HCT116 (cell line): ENCODE results near the gene ZMAT3. TPM values are rescaled to one million over a fixed set of nuclear protein-coding genes. Genes with fewer than 3 reads are reported as not detected.
A peak's percentile ranks its signal among the peaks of the same experiment; 100 is the strongest.

Experiments
- ATAC-seq: fragments of 200-7000 bp; cut with Tn5 transposase; 2 replicates; pipeline ENCODE4 v1.9.1; 2020; ENCODE audit warnings: mild to moderate bottlenecking, moderate library complexity
- BruUV-seq: library from RNA; stranded (reverse); fragments of 400-500 nt; replicated peaks from 2 replicates; lab custom pipeline; 2021; lab: Mats Ljungman, UMichigan
- CTCF ChIA-PET: fragments of 300-600 bp; sonication (Branson Sonifier 250); formaldehyde crosslinking; loops from one replicate; lab custom pipeline; 2021; ENCODE audit warnings: antibody characterized with exemption; lab: Charles Lee
- POLR2A ChIA-PET: fragments of 300-600, 350-600 bp; sonication (Branson Sonifier 250); formaldehyde crosslinking; loops from one replicate; lab custom pipeline; 2021; ENCODE audit warnings: antibody characterized with exemption; lab: Charles Lee
- RAD21 ChIA-PET, 2 experiments: fragments of 300-600 bp; sonication (Branson Sonifier 250); formaldehyde crosslinking; loops; one replicate each; lab custom pipeline; 2023; ENCODE audit warnings: low total read pairs in 2 of 2; ENCODE audit not compliant: uncharacterized antibody in 2 of 2, unreplicated experiment in 2 of 2, low non-redundant PET in 1 of 2; lab: Charles Lee
- DNase-seq: peaks from one replicate; pipeline ENCODE4 v3.0.0-alpha.2; 2010; ENCODE audit warnings: low read depth, low spot score
- H2AFZ ChIP-seq: fragments of 200-600 bp; shearing (Covaris generic), sonication (generic); 2 replicates; pipeline ENCODE4 v1.6.1; 2017; ENCODE audit warnings: low read depth, mixed run types, mixed read lengths, antibody characterized with exemption, low read length; ENCODE audit not compliant: poor library complexity, severe bottlenecking
- H3K27ac ChIP-seq: 2 replicates; pipeline ENCODE4 v1.5.1; 2012; ENCODE audit warnings: low read depth, low read length
- H3K27me3 ChIP-seq: fragments of 200-600 bp; sonication (generic); 2 replicates; pipeline ENCODE4 v1.6.1; 2016; ENCODE audit warnings: mixed run types, low read length, mixed read lengths; ENCODE audit not compliant: insufficient read depth
- H3K36me3 ChIP-seq, 2 experiments: fragments of 200-500 bp in 1 of 2; fragments of 200-600 bp in 1 of 2; sonication (Bioruptor generic) in 1 of 2; sonication (generic) in 1 of 2; 2 replicates each; pipeline versions ENCODE4 v1.5.1 to v1.6.1; 2014 to 2016; ENCODE audit warnings: low read length in 2 of 2, inconsistent platforms in 1 of 2, mixed read lengths in 1 of 2, mixed run types in 1 of 2; ENCODE audit not compliant: insufficient read depth in 2 of 2, control insufficient read depth in 1 of 2
- H3K4me1 ChIP-seq, 2 experiments: fragments of 200-600 bp in 1 of 2; sonication (generic) in 1 of 2; 2 replicates each; pipeline versions ENCODE4 v1.5.1 to v1.6.1; 2012 to 2017; ENCODE audit warnings: low read length in 2 of 2, inconsistent platforms in 1 of 2, mild to moderate bottlenecking in 1 of 2, mixed read lengths in 1 of 2, mixed run types in 1 of 2, moderate library complexity in 1 of 2; ENCODE audit not compliant: insufficient read depth in 2 of 2, control insufficient read depth in 1 of 2
- H3K4me2 ChIP-seq: fragments of 200-600 bp; sonication (generic); 2 replicates; pipeline ENCODE4 v1.6.1; 2017; ENCODE audit warnings: mixed run types, low read length, mixed read lengths
- H3K4me3 ChIP-seq, 2 experiments: fragments of 200-600 bp in 1 of 2; sonication (generic) in 1 of 2; replicated peaks in 1 of 2; 2 replicates each; pipeline ENCODE4 v1.5.1; 2011 to 2016; ENCODE audit warnings: low read length in 2 of 2, control low read depth in 1 of 2, low read depth in 1 of 2, mild to moderate bottlenecking in 1 of 2, mixed read lengths in 1 of 2, mixed run types in 1 of 2
- H3K79me2 ChIP-seq: fragments of 200-600 bp; sonication (generic); 2 replicates; pipeline ENCODE4 v1.6.1; 2017; ENCODE audit warnings: mild to moderate bottlenecking, mixed run types, low read length, moderate library complexity, mixed read lengths; ENCODE audit not compliant: insufficient read depth
- H3K9ac ChIP-seq: fragments of 200-600 bp; sonication (generic); 2 replicates; pipeline ENCODE4 v1.6.1; 2016; ENCODE audit warnings: low read length, mixed read lengths
- H3K9me2 ChIP-seq: fragments of 200-600 bp; sonication (generic), shearing (Covaris generic); 2 replicates; pipeline ENCODE4 v1.6.1; 2017; ENCODE audit warnings: mixed run types, mild to moderate bottlenecking, moderate library complexity; ENCODE audit not compliant: insufficient read depth
- H3K9me3 ChIP-seq, 2 experiments: fragments of 200-500 bp in 1 of 2; fragments of 200-600 bp in 1 of 2; sonication (Bioruptor generic) in 1 of 2; sonication (generic) in 1 of 2; 2 replicates each; pipeline ENCODE4 v1.6.1; 2014 to 2017; ENCODE audit warnings: low read length in 2 of 2, mixed read lengths in 2 of 2, inconsistent platforms in 1 of 2, low read depth in 1 of 2, mild to moderate bottlenecking in 1 of 2, mixed run types in 1 of 2, moderate library complexity in 1 of 2; ENCODE audit not compliant: control insufficient read depth in 1 of 2, insufficient read depth in 1 of 2
- H4K20me1 ChIP-seq: fragments of 200-600 bp; sonication (generic), shearing (Covaris generic); 2 replicates; pipeline ENCODE4 v1.6.1; 2017; ENCODE audit warnings: mixed run types, mild to moderate bottlenecking, moderate library complexity; ENCODE audit not compliant: insufficient read depth
- CTCF ChIP-seq, 3 experiments: fragments of 200-600 bp in 1 of 3; sonication (generic) in 1 of 3; IDR thresholded peaks in 2 of 3; conservative IDR thresholded peaks in 1 of 3; 2 replicates each; pipeline ENCODE4 v1.5.1; 2012 to 2017; ENCODE audit warnings: low read depth in 2 of 3, low read length in 2 of 3, antibody characterized with exemption in 1 of 3, borderline replicate concordance in 1 of 3, control low read depth in 1 of 3, mild to moderate bottlenecking in 1 of 3, mixed read lengths in 1 of 3, mixed run types in 1 of 3, moderate library complexity in 1 of 3; ENCODE audit not compliant: insufficient read depth in 1 of 3
- EZH2phosphoT487 ChIP-seq: fragments of 200-600 bp; IDR thresholded peaks from 2 replicates; pipeline ENCODE4 v1.6.1; 2018; ENCODE audit warnings: antibody characterized with exemption, borderline replicate concordance
- SRF ChIP-seq: IDR thresholded peaks from 2 replicates; pipeline ENCODE4 v1.6.1; 2012; ENCODE audit warnings: low read depth
- YY1 ChIP-seq: IDR thresholded peaks from 2 replicates; pipeline ENCODE4 v1.6.1; 2011; ENCODE audit warnings: low read length, low read depth, moderate library complexity, mild to moderate bottlenecking; ENCODE audit not compliant: insufficient replicate concordance; ENCODE audit errors: extremely low read depth
- ZNF274 ChIP-seq: fragments of 200-500 bp; sonication (Bioruptor generic); IDR thresholded peaks from 2 replicates; pipeline ENCODE4 v1.6.1; 2014; ENCODE audit warnings: mild to moderate bottlenecking, low read depth, low read length, inconsistent platforms
- intact Hi-C: fragments of 100-400 bp; cut with micrococcal nuclease; formaldehyde crosslinking; loops from 2 replicates; pipeline ENCODE4 v1.10.0; 2022
- total RNA-seq: library from RNA; stranded (reverse); gene quantifications from one replicate; pipeline ENCODE4 v1.2.1, GENCODE V29; 2021; ENCODE audit not compliant: unreplicated experiment
- TF ChIP-seq, protein P1 (sequence below): IDR thresholded peaks from 2 replicates; pipeline ENCODE4 v1.6.1; 2012

The ZMAT3 gene
- total RNA-seq, 1 experiment from 2014 or later: 12.1 TPM

GRCh38 chr3:179098388-179099077 is 26.9 kb upstream of the ZMAT3 start:
- Histone ChIP-seq H3K9ac (no peak overlapping the region), H3K9me3 (no peaks in the 10 kb centered on the region), H3K4me3 (no peak overlapping the region), H3K79me2 (no peaks in the 10 kb centered on the region), H3K27ac (no peak overlapping the region), H3K36me3 (no peaks in the 10 kb centered on the region), H4K20me1 (no peaks in the 10 kb centered on the region), H3K9me2 (no peaks in the 10 kb centered on the region), H3K4me2 (no peak overlapping the region), H3K27me3 (no peaks in the 10 kb centered on the region), H3K4me1 (peaks cover 0 to 5% of the 10 kb centered on the region in 2 experiments; a peak in 1 of 4 replicates), H2AFZ (peak overlapping the region; percentile 96)
- no peak for ATAC-seq
- no peak for DNase-seq
- ChIA-PET CTCF (interaction anchor here (0.8 kb wide), 1 partner anchor 664 kb away, joined by 3 read pairs; no protein-coding TSS in a partner anchor), POLR2A (interaction anchor here (0.7 kb wide), 1 partner anchor 35 kb away, joined by 3 read pairs; no protein-coding TSS in a partner anchor), RAD21 (no interaction called here)
- intact Hi-C loops: no loop called here
- TF ChIP-seq YY1 (no peak), EZH2phosphoT487 (no peak), CTCF (IDR thresholded peaks at IDR 0.05 in 2 of 3, conservative IDR thresholded peaks at IDR 0.05 in 1 of 3; ENCODE audit: borderline replicate concordance in 1 of 3, insufficient read depth in 1 of 3, low read depth in 2 of 3, low read length in 2 of 3) (peak in 2 of 3 experiments; percentile 7 to 28; a peak in 1 of 6 replicates)
- no TSS peak for BruUV-seq

GRCh38 chr3:179093807-179094206 is 22.2 kb upstream of the ZMAT3 start:
- no peak overlapping the region for H3K9ac ChIP-seq
- no peak for DNase-seq
- no peaks in the 10 kb centered on the region for H3K79me2 ChIP-seq
- no peak overlapping the region for H3K4me3 ChIP-seq
- H3K9me3 ChIP-seq: no peaks in the 10 kb centered on the region
- RAD21 ChIA-PET: no interaction called here
- H3K27ac ChIP-seq: no peak overlapping the region
- intact Hi-C loops: no loop called here
- no peaks in the 10 kb centered on the region for H3K36me3 ChIP-seq
- POLR2A ChIA-PET: no interaction called here
- peaks cover 5% of the 10 kb centered on the region; the same call in 1 of the 2 replicates for H3K9me2 ChIP-seq
- H4K20me1 ChIP-seq: no peaks in the 10 kb centered on the region
- H3K4me1 ChIP-seq: peaks cover 0 to 5% of the 10 kb centered on the region in 2 experiments; a peak in 1 of 4 replicates
- TF ChIP-seq SRF: no peak
- no peak for TF ChIP-seq ZNF274
- TF ChIP-seq, protein P1, sequence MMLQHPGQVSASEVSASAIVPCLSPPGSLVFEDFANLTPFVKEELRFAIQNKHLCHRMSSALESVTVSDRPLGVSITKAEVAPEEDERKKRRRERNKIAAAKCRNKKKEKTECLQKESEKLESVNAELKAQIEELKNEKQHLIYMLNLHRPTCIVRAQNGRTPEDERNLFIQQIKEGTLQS: no peak
- no peak overlapping the region for H2AFZ ChIP-seq
- no peaks in the 10 kb centered on the region for H3K27me3 ChIP-seq
- ATAC-seq: no peak
- BruUV-seq: no TSS peak
- no peak overlapping the region for H3K4me2 ChIP-seq
- CTCF ChIA-PET: interaction anchor here (1.0 kb wide), 1 partner anchor 12 kb away, joined by 3 read pairs; no protein-coding TSS in a partner anchor
